K562 (cell line): ENCODE data around the gene RCSD1. TPM values are rescaled to one million over a fixed set of nuclear protein-coding genes. Genes with fewer than 3 reads are reported as not detected.
A peak's percentile ranks its signal among the peaks of the same experiment; 100 is the strongest.

Experiments
- CEBPB ChIP-seq: fragments of 450-650 bp; IDR thresholded peaks from 2 replicates; pipeline ENCODE4 v1.6.1; 2016; ENCODE audit warnings: missing genetic modification characterization, missing compliant biosample characterization
- ETV5 ChIP-seq: sonication (generic); formaldehyde crosslinking; IDR thresholded peaks from 2 replicates; pipeline ENCODE4 v1.4.0; 2020; ENCODE audit warnings: low read depth, mild to moderate bottlenecking, missing genetic modification reagents
- GATAD2A ChIP-seq: fragments of 450-650 bp; IDR thresholded peaks from 2 replicates; pipeline ENCODE4 v1.6.1; 2017
- L3MBTL2 ChIP-seq: fragments of 450-650 bp; IDR thresholded peaks from 2 replicates; pipeline ENCODE4 v1.6.1; 2016; ENCODE audit warnings: mild to moderate bottlenecking, moderate library complexity
- NRF1 ChIP-seq, 2 experiments: fragments of 450-650 bp; IDR thresholded peaks in 1 of 2; conservative IDR thresholded peaks in 1 of 2; 2 replicates each; pipeline ENCODE4 v1.6.1; 2014; ENCODE audit warnings: mild to moderate bottlenecking in 2 of 2
- PHB ChIP-seq: fragments of 250-450 bp; sonication (Bioruptor Pico); IDR thresholded peaks from 2 replicates; pipeline ENCODE4 v1.5.0; 2021
- RNF2 ChIP-seq: sonication (generic); IDR thresholded peaks from 2 replicates; pipeline ENCODE4 v1.6.1; 2016
- SPI1 ChIP-seq: IDR thresholded peaks from 2 replicates; pipeline ENCODE4 v1.6.1; 2011; ENCODE audit warnings: low read depth, low read length, control low read depth, borderline replicate concordance
- TCF3 ChIP-seq: sonication (generic); formaldehyde crosslinking; IDR thresholded peaks from 2 replicates; pipeline ENCODE4 v1.4.0; 2020; ENCODE audit warnings: mild to moderate bottlenecking, missing genetic modification reagents
- ZBTB1 ChIP-seq: sonication (generic); formaldehyde crosslinking; IDR thresholded peaks from 2 replicates; pipeline ENCODE4 v1.8.1; 2023; ENCODE audit warnings: missing genetic modification reagents, low read depth, mild to moderate bottlenecking, borderline replicate concordance
- ZNF12 ChIP-seq: sonication (generic); formaldehyde crosslinking; IDR thresholded peaks from 2 replicates; pipeline ENCODE4 v1.4.0; 2020; ENCODE audit warnings: mild to moderate bottlenecking, missing genetic modification reagents
- ZNF316 ChIP-seq: fragments of 450-650 bp; IDR thresholded peaks from 2 replicates; pipeline ENCODE4 v1.6.1; 2016
- polyA plus RNA-seq, 8 experiments: library from polyadenylated mRNA; depleted of rRNA in 4 of 8; stranded (reverse) in 5 of 8; unstranded in 3 of 8; fragments of >200 nt; fragmentation: Nextera tagmentation in 2 of 8; fragmentation: Illumina TruSeq in 1 of 8; extraction: Ambion mirVana in 2 of 8; extraction: Trizol in 1 of 8; gene quantifications; 2 replicates each; pipeline versions ENCODE4 v1.2.1 to v1.2.3, GENCODE V29; 2011 to 2014; ENCODE audit warnings: inconsistent platforms in 1 of 8, missing spikeins in 1 of 8
- total RNA-seq, 7 experiments: library from RNA; depleted of rRNA in 6 of 7; stranded (reverse); fragments of >200 nt in 6 of 7; fragmentation: Illumina TruSeq in 2 of 7; extraction: Trizol in 2 of 7; gene quantifications; 2 replicates each; pipeline versions ENCODE4 v1.2.1 to v1.2.3, GENCODE V29; 2011 to 2021; ENCODE audit warnings: low replicate concordance in 1 of 7
- TF ChIP-seq, protein P1 (sequence below): fragments of 450-650 bp; IDR thresholded peaks from 2 replicates; pipeline ENCODE4 v1.6.1; 2016; ENCODE audit warnings: mild to moderate bottlenecking, moderate library complexity
- TF ChIP-seq, protein P2 (sequence below): fragments of 450-650 bp; conservative IDR thresholded peaks from 2 replicates; pipeline ENCODE4 v1.6.1; 2016; ENCODE audit warnings: missing genetic modification characterization, low read depth, mild to moderate bottlenecking, missing compliant biosample characterization, moderate library complexity

Gene RCSD1
- total and polyA plus RNA-seq, 9 of the 15 experiments (the other 6 are each of a cell fraction or from before 2014, with no cell fraction given), result 7.8 to 69.8 (median 45.3) TPM

GRCh38 chr1:167601442-167602383 is 28.3 kb upstream of the RCSD1 start (continued):
- TF ChIP-seq, protein P1, sequence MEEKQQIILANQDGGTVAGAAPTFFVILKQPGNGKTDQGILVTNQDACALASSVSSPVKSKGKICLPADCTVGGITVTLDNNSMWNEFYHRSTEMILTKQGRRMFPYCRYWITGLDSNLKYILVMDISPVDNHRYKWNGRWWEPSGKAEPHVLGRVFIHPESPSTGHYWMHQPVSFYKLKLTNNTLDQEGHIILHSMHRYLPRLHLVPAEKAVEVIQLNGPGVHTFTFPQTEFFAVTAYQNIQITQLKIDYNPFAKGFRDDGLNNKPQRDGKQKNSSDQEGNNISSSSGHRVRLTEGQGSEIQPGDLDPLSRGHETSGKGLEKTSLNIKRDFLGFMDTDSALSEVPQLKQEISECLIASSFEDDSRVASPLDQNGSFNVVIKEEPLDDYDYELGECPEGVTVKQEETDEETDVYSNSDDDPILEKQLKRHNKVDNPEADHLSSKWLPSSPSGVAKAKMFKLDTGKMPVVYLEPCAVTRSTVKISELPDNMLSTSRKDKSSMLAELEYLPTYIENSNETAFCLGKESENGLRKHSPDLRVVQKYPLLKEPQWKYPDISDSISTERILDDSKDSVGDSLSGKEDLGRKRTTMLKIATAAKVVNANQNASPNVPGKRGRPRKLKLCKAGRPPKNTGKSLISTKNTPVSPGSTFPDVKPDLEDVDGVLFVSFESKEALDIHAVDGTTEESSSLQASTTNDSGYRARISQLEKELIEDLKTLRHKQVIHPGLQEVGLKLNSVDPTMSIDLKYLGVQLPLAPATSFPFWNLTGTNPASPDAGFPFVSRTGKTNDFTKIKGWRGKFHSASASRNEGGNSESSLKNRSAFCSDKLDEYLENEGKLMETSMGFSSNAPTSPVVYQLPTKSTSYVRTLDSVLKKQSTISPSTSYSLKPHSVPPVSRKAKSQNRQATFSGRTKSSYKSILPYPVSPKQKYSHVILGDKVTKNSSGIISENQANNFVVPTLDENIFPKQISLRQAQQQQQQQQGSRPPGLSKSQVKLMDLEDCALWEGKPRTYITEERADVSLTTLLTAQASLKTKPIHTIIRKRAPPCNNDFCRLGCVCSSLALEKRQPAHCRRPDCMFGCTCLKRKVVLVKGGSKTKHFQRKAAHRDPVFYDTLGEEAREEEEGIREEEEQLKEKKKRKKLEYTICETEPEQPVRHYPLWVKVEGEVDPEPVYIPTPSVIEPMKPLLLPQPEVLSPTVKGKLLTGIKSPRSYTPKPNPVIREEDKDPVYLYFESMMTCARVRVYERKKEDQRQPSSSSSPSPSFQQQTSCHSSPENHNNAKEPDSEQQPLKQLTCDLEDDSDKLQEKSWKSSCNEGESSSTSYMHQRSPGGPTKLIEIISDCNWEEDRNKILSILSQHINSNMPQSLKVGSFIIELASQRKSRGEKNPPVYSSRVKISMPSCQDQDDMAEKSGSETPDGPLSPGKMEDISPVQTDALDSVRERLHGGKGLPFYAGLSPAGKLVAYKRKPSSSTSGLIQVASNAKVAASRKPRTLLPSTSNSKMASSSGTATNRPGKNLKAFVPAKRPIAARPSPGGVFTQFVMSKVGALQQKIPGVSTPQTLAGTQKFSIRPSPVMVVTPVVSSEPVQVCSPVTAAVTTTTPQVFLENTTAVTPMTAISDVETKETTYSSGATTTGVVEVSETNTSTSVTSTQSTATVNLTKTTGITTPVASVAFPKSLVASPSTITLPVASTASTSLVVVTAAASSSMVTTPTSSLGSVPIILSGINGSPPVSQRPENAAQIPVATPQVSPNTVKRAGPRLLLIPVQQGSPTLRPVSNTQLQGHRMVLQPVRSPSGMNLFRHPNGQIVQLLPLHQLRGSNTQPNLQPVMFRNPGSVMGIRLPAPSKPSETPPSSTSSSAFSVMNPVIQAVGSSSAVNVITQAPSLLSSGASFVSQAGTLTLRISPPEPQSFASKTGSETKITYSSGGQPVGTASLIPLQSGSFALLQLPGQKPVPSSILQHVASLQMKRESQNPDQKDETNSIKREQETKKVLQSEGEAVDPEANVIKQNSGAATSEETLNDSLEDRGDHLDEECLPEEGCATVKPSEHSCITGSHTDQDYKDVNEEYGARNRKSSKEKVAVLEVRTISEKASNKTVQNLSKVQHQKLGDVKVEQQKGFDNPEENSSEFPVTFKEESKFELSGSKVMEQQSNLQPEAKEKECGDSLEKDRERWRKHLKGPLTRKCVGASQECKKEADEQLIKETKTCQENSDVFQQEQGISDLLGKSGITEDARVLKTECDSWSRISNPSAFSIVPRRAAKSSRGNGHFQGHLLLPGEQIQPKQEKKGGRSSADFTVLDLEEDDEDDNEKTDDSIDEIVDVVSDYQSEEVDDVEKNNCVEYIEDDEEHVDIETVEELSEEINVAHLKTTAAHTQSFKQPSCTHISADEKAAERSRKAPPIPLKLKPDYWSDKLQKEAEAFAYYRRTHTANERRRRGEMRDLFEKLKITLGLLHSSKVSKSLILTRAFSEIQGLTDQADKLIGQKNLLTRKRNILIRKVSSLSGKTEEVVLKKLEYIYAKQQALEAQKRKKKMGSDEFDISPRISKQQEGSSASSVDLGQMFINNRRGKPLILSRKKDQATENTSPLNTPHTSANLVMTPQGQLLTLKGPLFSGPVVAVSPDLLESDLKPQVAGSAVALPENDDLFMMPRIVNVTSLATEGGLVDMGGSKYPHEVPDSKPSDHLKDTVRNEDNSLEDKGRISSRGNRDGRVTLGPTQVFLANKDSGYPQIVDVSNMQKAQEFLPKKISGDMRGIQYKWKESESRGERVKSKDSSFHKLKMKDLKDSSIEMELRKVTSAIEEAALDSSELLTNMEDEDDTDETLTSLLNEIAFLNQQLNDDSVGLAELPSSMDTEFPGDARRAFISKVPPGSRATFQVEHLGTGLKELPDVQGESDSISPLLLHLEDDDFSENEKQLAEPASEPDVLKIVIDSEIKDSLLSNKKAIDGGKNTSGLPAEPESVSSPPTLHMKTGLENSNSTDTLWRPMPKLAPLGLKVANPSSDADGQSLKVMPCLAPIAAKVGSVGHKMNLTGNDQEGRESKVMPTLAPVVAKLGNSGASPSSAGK, result 0 out of 2 replicates have a peak, but pooled peaks have one; percentile 22
- TF ChIP-seq, protein P2, sequence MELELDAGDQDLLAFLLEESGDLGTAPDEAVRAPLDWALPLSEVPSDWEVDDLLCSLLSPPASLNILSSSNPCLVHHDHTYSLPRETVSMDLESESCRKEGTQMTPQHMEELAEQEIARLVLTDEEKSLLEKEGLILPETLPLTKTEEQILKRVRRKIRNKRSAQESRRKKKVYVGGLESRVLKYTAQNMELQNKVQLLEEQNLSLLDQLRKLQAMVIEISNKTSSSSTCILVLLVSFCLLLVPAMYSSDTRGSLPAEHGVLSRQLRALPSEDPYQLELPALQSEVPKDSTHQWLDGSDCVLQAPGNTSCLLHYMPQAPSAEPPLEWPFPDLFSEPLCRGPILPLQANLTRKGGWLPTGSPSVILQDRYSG (tag), result 0 out of 2 replicates have a peak, but pooled peaks have one; percentile 29
- TF ChIP-seq ZNF12 (CRISPR knock-in tag), result peak; percentile 47; the same call in 1 of the 2 replicates
- 0 out of 2 replicates have a peak, but pooled peaks have one; percentile 21 for TF ChIP-seq L3MBTL2
- TF ChIP-seq GATAD2A, result 0 out of 2 replicates have a peak, but pooled peaks have one; percentile 35
- 0 out of 4 replicates have a peak, but pooled peaks of 1 of the 2 experiments have one; percentile 21 for TF ChIP-seq NRF1 (conservative IDR thresholded peaks at IDR 0.05 in 1 of 2, IDR thresholded peaks at IDR 0.05 in 1 of 2)
- TF ChIP-seq TCF3 (CRISPR knock-in tag), result 0 out of 2 replicates have a peak, but pooled peaks have one; percentile 13
- no peak for TF ChIP-seq PHB (CRISPR knock-in tag)
- no peak for TF ChIP-seq ZNF316
- peak; percentile 16; the same call in 1 of the 2 replicates for TF ChIP-seq RNF2
- TF ChIP-seq CEBPB (tag), result peak; percentile 99
- 0 out of 2 replicates have a peak, but pooled peaks have one; percentile 27 for TF ChIP-seq ETV5
- TF ChIP-seq SPI1, result peak; percentile 90
- 0 out of 2 replicates have a peak, but pooled peaks have one; percentile 37 for TF ChIP-seq ZBTB1 (CRISPR knock-in tag)
